Hematopoietic multipotent progenitor cell treated with erythropoietin and hydrocortisone succinate and interleukin-3 and kit ligand, for 15 days (in vitro differentiated cells): ENCODE data around the gene FBN2.
"Not testable (repeated sequence)": the region's sequence is repeated elsewhere in the genome, so short reads cannot be mapped to it uniquely, and the experiment has no call there.

ENCODE experiments used
- DNase-seq: peaks from one replicate; pipeline ENCODE4 v3.0.0-alpha.2; 2015; ENCODE audit warnings: low spot score

FBN2 gene

DNA sequence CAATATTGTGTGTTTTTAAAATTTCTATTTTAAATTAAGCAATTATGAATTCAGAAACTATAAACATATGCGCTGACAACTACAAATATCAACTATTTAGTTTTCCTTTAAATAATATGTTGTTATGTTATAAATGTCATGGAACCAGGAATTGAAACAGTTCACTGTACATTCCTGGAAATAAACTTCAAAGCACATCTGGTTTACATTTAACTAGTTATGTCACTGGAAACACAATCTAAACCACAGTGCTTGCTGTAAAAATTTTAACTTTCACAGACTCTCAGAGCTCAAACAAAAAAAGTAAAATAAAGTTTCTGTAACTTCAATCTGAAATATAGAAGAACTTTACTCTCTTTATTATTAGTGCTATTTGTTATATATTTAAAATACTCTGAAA, 179.2 kb downstream of the FBN2 start:
- DNase-seq, result no peak

DNA sequence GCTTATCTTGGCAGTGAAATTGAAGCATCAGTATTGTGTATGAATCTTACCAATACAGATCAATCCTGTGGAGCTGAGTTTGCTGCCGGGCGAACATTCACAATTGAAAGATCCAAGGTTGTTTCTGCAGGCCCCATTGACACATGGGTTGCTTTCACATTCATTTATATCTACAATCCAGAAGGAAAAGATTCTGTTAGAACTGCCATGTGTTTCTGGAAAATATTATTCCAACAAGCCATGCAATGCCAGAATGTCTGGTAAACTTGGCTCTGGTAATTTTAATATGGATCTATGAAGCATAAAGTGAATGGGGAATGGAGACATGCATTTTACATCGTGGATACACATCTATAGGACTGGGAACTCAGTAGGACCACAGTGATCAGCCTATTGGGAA, 180.8 kb downstream of the FBN2 start:
- DNase-seq, result no peak

DNA sequence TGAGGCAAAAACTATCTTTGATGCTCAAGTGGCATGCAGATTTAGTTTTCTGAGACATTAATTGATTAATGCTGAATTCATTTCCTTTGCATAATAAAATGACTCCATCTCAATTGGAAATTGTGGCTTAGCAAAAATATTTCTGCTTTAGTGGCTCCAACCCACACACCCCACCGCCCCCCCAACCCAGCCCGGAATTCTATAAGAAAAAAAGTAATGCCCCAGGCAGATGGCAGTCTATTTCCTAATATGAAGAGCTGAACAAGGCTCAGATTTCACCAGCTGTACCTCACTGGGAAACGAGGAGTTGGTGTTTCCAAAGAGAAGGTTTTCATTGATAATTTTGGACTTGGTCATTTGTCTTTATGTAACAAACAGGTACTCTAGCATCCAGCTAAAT, 182.1 kb downstream of the FBN2 start:
- no peak for DNase-seq

DNA sequence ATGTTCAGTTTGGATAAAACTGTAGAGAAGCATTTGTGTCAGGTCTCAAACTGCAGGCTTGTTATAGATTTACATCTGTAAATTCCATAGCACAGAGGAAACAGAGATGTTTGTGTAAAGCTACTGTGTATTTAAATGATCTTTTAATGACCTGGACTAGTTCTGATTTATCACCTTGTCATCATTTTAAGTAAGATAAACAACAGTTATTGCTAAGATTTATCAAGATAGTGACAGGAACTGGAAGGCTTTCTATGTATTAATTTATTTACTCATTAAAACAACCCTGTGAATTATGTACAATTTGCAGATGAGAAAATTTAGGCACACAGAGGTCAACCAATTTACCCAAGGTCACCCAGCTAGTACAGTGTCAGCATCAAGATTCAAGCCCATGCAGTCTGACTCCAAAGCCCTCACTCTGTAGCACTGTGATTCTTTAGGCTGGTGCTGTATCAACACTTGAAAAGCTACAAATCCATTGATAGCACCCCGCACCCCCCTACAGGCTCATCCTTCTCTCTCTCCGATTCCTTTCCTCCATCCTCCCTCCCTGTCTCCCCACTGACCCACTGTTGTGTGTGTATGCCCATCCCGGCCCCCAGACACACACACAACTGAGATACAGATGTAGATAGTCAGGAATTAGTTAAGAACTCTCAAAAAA, 184.5 kb downstream of the FBN2 start:
- no peak for DNase-seq

DNA sequence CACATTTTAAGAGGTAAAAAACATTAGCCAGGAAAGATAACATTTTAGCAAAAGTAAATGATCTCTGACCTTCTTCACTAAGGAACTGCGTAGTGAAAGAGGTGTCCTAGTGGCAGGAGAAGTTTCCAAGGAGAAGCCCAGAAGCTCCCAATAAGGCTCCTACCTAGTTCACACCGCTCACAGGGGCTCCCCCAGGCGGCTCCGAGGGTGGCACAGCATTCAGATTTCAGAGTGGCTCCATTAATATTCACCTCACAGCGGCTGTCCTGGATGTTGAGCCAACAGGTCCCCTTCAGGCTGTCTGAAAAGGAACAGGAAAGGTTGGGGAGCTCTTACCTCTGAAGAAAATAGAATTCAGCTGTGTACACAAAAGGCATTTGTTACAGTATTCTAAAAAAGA, 187.3 kb downstream of the FBN2 start:
- no peak for DNase-seq

DNA sequence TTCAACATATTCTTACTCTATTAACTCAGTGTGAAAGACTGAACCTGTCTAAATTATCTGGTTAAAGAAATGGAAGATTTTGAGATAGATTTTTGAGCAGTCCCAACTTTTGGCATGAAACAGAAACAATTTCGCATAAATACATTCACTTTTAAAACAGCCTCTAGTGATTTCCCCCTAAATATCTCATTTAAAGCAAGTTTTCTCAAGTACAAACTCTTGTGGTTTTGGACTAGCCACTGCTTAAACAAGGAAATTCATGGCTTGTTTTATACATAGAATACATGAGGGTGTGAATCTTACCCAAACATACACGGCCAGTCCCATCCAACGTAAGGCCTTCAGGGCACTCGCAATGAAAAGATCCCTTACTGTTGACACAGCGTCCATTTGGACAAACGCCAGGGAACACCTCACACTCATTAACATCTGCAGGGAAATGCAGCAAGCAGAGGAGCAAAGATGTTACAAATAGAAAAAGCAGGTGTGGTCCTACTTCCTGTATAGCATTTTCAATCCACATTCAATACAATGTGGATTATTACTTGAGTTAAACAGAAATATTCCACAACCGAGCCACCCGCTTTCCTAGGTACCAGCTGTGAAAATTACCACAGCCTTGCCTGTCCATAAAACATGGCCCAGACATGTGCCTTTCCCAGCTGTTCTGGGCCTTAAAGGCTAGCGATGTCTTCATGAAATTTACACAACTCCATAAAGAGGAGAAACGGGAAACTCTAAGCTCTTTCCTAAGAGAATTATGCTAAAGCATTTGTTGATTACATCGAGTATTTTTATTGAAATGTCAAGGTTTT, 188.8 kb downstream of the FBN2 start:
- no peak for DNase-seq

DNA sequence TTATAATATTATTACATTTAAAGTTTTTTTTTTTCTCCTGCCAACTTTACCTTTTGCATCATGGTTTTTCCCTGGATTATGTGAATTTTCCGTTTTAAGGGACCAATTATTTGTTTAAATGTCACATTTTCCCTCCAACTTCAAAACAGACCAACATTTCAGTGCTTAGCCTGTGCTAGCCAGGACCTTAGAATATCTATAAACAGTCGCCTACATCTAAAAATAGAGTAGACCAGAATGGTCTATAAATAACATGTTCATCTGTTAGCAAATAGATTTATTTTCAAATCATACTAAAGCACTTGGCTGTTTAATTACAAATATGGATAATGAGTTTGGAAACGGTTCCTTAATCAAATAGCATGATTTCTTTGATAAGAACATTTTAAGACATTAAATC, 192.0 kb downstream of the FBN2 start:
- no peak for DNase-seq

DNA sequence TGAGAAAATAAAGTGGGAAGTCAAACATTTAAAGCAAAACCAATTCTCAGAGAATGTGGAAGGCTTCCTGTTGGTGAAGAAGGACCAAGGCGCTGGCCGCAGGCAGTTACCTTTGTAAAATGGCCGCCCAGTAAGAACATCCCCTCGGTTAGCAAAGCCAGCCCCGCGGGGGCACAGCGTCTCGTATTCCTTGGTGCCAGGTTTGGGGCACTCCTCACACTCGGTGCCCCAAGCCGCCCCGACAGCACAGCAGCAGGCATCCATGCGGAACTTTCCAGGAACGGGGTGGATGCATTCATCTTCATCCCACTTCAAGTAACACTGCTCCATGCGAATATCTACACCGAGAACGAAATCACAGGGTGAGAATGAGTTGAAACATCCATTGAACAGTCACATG, 192.8 kb downstream of the FBN2 start:
- DNase-seq, result no peak

DNA sequence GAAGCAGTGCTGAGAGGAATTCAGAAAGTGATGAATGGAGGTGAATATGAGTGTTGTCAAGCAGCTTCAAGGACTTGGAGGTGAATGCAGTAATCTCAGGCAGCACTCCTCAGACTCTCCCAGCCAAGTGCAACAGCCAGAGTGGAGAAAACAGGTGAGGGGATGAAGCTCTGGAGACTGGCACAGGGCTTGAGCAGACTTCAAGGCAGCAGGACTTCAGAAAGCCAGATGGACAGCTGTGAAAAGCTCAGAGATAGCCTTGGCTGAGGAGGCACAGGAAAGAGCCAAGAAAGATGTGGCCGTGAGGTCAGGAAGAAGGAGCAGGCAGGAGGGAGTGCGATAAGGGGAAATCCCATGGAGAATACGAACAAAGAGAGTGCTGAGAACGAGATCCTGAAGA, 194.9 kb downstream of the FBN2 start:
- no peak for DNase-seq

DNA sequence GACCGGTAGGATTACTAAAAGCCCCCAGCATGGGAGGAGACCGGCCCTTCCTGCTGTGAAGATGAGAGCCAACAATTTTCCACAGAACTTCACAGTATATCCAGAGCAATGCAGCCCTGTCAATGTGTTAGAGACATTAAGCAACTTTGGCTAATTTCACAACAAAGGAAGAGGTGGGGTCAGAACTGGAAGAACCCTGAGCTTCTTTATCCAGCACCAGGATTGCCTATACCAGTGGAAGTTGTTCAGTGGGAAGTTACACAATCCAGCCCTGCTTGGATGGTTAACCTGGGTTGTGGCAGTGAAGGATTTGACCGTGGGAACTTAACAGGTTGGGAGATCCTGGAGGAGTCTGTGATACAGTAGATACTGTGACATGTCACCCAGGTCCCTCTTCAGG, 197.0 kb downstream of the FBN2 start:
- no peak for DNase-seq

DNA sequence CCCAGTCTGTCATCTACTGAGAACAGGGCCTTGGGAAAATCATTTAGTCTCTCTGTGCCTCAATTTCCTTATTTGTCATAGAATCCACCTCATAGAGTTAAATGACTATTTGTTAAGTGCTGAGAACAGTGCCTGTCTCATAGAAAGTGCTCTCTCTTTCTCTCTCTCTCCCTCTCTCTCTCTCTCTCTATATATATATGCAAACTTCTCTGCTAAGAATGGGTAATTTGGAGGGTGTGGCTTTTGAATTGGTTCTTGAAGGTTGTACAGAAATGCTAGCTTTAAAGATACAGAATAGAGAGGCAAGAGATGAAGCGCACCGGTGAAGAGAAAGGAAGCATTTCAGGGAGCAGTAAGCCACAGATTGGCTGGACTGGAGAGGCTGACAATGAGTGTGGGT, 197.4 kb downstream of the FBN2 start:
- DNase-seq, result no peak

DNA sequence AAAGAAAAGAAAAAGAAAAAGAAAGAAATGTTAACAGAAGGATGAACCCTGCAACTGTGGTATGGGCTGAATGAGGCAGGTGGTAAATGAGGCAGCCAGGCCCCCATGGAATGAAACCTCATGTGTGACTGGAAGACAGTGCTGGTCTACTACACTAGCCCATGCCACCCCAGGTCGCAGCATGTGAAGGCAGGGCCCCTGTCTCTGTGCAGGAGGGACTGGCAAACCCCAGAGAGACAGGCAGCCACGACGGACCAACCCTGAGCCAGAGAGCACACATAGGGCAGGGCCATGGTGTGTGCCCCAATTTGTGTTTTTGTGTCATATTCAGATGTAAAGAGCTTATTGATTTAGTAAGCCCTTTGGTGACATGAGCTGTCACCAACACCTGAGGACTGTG, 198.5 kb downstream of the FBN2 start:
- no peak for DNase-seq

DNA sequence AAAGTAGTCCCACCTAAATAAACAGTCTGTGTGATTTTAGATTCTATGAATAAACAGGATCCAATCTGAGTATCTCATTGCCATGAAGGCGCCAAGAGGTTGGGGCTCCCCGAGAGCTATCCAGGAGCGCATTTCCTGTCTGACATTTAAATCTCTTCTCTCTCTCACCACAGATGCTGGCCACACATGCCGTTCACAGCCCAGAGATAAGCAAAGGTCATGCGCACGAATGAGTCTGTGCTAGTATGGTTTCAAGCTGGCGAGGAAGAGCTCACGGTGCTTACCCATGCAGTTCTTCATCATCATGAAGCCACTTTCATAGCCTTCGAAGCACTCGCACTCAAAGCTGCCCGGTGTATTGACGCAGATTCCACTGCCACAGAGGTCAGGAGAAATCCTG, 199.4 kb downstream of the FBN2 start:
- no peak for DNase-seq

DNA sequence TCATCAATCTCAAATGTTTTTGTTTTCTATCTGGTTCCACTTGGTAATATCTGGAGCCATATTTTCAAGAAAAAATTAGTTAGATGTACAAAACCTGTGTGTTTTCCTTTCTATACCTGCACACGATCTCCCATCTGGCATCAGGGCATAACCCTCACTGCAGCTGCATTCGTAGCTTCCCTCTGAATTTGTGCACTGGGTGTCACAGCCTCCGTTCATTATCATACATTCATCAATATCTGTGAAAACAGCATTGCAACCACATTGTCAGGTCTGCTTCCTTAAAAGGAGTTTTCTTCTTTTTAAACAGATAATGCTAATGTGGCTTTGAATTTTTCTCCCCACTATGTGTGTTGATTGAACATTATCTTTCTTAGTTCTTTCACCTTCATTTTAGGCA, 202.7 kb downstream of the FBN2 start:
- no peak for DNase-seq

DNA sequence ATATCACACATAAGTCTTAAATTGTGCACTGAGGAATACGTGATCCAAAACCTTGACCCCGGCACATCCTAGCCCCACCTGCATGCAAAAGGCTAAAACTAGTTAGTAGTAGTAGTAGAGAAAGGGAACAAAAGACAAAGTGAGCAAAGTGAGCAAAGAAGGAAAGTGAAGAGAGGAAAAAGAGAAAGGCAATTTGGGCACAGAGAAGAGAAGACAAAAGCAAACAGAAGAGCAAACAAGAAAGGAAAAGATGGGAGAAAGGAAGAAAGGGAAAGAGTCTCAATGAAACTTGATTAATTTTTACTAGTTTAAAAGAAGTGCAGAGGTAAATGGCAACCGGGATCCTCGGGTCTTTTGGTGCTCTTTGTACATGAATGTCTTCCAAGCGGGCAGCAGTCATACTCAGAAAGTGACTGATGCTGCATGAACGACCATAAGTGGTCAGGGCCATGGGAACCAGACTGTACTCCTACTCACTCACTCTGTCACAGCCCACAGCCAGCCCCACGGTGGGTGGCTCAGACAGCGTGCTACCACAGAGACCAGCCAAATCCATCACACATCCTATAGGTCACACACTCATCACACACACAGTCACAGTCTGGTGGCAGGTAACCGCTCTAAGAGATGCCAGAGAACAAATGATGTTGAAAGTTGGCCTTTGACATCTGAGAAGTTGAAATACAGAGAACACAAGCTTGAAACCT, 203.9 kb downstream of the FBN2 start:
- no peak for DNase-seq

DNA sequence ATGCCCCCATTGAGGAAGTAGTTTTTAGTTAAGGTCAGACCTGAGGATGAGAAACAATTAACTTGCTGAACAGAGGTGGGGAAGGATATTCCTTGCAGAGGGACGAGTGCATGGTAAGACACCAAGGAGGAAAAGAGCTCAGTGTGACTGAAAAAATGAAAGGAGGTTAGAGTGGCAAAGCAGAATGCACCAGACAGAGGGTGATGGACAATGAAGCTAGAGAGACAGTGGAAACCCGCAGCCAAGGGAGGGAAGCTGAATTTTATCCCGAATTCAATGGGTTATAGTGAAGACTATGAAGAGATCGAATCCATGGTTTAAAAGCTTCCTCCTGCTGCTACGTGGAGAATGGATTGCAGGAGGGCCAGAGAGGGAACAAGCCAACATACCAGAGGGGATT, 206.8 kb downstream of the FBN2 start:
- DNase-seq, result no peak

DNA sequence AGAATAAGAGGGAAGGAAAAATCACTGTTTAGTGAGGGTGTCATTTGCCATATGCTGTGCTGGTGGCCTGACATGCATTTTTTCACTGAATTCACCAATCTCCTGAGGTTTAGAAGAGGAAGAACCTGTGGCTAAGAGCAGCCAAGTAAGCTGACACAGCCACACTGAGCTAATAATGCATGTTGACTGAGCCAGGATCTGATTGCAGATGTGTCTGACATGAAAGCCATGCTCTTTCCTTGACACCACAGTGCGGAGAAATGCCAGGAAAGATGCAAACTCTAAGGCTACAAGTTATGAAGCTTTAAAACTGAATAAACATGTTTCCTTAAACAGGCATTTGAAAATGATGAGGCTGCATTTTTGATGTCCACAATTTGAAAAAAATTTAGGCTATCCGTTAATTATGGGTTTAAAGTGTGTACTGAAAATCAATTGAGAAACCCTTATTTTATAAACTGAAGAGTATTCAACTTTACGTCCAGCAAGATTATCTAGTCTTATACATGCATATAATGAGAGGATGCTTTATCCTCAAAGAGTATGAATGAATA, 208.6 kb downstream of the FBN2 start:
- DNase-seq, result no peak

DNA sequence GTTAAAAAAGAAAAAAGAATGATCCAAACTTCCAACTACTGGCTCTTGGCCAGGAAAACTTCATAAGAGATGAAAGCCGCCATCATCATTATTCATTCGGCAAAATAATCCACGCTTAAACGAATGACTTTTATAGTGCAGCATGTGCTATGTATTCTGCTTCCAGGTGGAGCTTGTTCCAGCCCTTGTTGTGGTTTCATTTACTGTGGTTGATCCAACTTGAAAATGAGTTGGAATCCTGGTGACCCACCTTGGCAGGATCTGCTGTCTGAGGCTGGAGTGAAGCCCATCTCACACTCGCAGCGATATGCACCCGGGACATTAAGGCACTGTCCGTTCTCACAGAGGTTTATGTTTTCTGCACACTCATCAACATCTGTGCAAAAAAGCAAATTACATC, 209.6 kb downstream of the FBN2 start:
- no peak for DNase-seq

DNA sequence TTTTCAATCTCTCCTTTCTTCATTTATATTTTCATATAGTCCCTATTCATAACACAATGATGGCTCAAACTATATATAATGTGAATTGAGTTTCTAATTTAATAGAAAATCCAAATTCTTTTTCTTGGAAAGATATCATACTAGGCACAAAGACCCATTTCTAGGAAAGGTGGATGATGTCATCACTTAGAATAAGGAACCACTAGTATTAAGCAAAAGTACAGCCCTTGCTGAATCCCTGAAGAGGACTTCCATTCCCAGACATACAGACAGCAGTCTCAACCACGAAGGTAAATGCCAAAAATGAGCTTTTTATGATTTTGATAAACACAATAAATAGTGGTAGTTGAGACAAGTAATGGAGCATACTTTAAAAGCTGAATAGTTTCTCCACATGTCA, 210.0 kb downstream of the FBN2 start:
- DNase-seq, result no peak

DNA sequence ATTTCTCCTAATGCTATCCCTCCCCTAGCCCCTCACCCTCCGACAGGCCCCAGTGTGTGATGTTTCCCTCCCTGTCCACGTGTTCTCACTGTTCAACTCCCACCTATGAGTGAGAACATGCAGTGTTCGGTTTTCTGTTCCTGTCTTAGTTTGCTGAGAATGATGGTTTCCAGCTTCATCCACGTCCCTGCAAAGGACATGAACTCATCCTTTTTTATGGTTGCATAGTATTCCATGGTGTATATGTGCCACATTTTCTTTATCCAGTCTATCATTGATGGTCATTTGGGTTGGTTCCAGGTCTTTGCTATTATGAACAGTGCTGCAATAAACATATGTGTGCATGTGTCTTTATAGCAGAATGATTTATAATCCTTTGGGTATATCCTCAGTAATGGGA, 216.6 kb downstream of the FBN2 start:
- not testable (repeated sequence) for DNase-seq

DNA sequence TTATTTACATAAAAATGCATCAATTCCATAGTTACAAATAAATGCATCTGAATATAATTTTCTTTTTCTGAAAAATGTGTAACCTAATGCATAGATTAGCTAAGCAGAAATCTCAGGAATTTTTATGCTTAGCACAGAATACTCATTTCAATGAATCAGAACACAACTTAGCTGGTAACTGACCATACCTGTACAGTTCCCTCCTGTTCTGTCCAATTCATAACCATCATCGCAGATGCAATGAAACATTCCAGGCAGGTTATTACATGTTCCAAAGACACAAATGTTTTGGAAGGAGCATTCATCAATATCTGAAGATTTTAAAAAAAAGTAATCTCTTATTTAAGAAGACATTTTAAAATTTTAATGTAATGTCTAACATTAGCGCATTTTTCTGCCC, 219.4 kb downstream of the FBN2 start:
- no peak for DNase-seq

DNA sequence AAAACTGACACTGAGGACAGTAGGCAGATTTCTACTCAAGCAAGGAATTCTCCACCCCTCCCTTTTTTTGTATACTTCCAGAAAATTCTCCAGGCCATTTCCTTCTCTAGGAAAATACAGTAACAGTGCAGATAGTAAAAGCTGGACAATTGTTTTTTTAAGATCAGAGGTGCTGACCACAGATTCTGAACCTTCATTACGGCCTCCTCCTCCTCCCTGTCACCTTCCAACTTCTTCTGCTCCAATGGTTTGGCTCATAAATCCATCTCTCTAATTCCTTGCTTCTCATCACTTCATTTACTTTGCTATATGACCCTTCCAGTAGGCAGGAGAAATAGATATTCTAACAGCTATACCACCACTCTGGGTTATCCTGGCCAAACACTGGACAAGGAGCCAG, 220.6 kb downstream of the FBN2 start:
- no peak for DNase-seq

DNA sequence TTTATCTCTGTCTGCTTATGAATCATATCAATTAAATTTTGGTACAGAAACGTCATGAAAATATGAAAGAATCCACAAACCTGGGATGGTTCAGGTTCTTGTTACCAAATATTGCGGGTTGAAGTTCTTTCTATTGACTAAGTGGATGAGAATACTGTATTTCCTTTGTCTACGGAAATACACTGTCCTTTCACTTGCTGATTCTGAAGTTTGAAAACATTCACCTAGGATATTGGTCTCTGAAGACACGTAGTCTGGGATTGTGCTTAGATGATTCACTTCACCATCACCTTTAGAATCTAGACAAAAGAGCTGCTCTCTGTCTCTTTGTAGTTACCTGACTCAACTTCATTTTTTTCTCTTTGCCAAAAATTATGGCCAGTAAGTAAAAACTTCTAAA, 222.4 kb downstream of the FBN2 start:
- DNase-seq, result no peak
